ENCODE data around the gene LTBP1.

The LTBP1 gene, protein sequence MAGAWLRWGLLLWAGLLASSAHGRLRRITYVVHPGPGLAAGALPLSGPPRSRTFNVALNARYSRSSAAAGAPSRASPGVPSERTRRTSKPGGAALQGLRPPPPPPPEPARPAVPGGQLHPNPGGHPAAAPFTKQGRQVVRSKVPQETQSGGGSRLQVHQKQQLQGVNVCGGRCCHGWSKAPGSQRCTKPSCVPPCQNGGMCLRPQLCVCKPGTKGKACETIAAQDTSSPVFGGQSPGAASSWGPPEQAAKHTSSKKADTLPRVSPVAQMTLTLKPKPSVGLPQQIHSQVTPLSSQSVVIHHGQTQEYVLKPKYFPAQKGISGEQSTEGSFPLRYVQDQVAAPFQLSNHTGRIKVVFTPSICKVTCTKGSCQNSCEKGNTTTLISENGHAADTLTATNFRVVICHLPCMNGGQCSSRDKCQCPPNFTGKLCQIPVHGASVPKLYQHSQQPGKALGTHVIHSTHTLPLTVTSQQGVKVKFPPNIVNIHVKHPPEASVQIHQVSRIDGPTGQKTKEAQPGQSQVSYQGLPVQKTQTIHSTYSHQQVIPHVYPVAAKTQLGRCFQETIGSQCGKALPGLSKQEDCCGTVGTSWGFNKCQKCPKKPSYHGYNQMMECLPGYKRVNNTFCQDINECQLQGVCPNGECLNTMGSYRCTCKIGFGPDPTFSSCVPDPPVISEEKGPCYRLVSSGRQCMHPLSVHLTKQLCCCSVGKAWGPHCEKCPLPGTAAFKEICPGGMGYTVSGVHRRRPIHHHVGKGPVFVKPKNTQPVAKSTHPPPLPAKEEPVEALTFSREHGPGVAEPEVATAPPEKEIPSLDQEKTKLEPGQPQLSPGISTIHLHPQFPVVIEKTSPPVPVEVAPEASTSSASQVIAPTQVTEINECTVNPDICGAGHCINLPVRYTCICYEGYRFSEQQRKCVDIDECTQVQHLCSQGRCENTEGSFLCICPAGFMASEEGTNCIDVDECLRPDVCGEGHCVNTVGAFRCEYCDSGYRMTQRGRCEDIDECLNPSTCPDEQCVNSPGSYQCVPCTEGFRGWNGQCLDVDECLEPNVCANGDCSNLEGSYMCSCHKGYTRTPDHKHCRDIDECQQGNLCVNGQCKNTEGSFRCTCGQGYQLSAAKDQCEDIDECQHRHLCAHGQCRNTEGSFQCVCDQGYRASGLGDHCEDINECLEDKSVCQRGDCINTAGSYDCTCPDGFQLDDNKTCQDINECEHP (N-terminal part only)

DNA sequence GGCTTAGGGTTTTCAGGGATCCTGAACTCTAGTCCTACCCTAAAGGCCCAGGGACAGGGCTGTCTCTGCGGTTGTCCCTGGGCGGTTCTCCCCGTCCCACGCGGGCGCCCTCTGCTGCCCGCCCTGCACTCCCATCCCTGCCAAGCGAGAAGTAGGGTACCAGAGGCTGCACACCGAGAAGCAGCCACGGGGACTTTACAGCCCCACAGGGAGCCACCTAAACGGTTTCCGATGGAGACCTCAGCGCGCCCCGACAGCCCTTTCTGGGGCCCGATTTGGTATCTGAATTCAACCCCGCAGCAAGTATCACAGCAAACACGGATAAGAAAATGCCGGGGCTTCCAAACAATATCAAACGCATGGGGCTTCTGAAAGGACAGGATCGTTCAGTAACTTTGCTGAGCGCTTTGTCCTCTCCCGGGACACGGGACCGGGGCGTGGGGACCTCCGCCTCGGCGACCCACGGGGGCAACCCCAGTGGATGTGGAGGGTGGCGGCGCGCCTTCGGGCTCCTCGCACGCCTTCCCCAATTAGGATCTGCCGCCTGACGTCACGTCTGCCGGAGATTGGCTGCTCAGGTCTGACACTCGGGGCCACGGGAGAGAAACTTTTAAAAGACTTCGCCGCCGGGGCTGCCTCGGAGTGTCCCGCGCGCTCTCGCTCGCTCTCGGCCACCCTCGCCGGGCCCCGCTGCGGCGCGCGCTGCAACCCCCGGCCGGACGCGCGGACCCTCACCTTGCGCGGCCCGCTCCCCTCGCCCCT is at the start of gene LTBP1:
LTBP1 (plus strand) TSS at position 640 of the 762 bp plus-strand sequence. CDS start 372 bp downstream, outside the sequence.
- H3K27me3 ChIP-seq (ENCODE audit: control insufficient read depth, insufficient read depth, low read length), result no peaks in the 10 kb centered on the region
- peaks cover 16% of the 10 kb centered on the region for H3K4me1 ChIP-seq (ENCODE audit: control insufficient read depth, insufficient read depth, low read length)
- peaks cover 4% of the 10 kb centered on the region; the same call in 1 of the 2 replicates for H3K36me3 ChIP-seq (ENCODE audit: control insufficient read depth, insufficient read depth, low read length)
- H3K9me3 ChIP-seq (ENCODE audit: control insufficient read depth, insufficient read depth, low read length), result no peaks in the 10 kb centered on the region
- H3K4me3 ChIP-seq (ENCODE audit: low read depth, low read length), result peak within 1 kb of the TSS; percentile 72
- H3K27ac ChIP-seq (ENCODE audit: low read depth, low read length), result peak within 1 kb of the TSS; percentile 79
- H3K9ac ChIP-seq (ENCODE audit: low read depth, low read length), result peak within 1 kb of the TSS; percentile 53

DNA sequence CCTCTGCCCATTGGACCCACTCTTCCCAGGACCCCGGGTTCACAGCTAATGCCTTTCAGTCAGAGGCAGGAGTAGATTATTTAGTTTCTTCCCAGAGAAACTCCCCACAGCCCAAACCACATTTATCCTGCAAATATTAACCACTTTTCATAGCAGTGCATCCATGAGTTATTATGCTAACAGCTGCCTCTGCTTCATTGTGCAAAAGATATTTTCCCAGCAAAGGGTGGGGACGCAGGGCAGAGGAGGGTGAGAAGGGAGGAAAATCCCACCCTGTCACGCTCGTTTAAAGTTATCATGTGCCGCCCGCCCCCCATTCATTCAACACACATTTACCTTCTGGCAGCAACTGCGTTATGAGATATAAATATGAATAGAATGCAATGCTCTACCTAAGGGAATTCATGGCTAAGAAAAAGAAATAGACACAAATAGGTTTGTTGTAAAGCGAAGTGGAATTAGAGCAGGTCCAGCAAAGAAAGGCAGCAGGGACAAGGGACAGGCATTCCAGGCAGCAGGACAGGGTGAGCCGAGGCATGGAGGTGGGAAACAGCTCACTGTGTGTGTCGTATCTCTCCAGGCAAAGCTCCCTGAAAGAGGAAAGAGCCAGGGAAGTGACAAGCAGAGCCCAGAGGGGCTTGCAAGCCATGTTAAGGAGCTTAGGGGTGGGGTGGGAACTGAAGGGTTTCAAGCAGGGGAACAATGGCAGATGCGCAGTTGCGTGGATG is 46.3 kb upstream of the LTBP1 start:
- Histone ChIP-seq H3K9me3 (ENCODE audit: control insufficient read depth, insufficient read depth, low read length) (no peaks in the 10 kb centered on the region), H3K27me3 (ENCODE audit: control insufficient read depth, insufficient read depth, low read length) (no peaks in the 10 kb centered on the region; the same call in 1 of the 2 replicates), H3K27ac (ENCODE audit: low read depth, low read length) (no peak overlapping the region), H3K9ac (ENCODE audit: low read depth, low read length) (no peak overlapping the region), H3K36me3 (ENCODE audit: control insufficient read depth, insufficient read depth, low read length) (no peaks in the 10 kb centered on the region), H3K4me3 (ENCODE audit: low read depth, low read length) (no peak overlapping the region), H3K4me1 (ENCODE audit: control insufficient read depth, insufficient read depth, low read length) (no peaks in the 10 kb centered on the region)

GRCh38 chr2:32901313-32901712 is 45.4 kb upstream of the LTBP1 start:
- no peak overlapping the region for H3K9ac ChIP-seq (ENCODE audit: low read depth, low read length)
- H3K27me3 ChIP-seq (ENCODE audit: control insufficient read depth, insufficient read depth, low read length), result no peaks in the 10 kb centered on the region; the same call in 1 of the 2 replicates
- no peak overlapping the region for H3K27ac ChIP-seq (ENCODE audit: low read depth, low read length)
- no peaks in the 10 kb centered on the region for H3K36me3 ChIP-seq (ENCODE audit: control insufficient read depth, insufficient read depth, low read length)
- no peak overlapping the region for H3K4me3 ChIP-seq (ENCODE audit: low read depth, low read length)
- H3K9me3 ChIP-seq (ENCODE audit: control insufficient read depth, insufficient read depth, low read length), result no peaks in the 10 kb centered on the region
- no peaks in the 10 kb centered on the region for H3K4me1 ChIP-seq (ENCODE audit: control insufficient read depth, insufficient read depth, low read length)

DNA sequence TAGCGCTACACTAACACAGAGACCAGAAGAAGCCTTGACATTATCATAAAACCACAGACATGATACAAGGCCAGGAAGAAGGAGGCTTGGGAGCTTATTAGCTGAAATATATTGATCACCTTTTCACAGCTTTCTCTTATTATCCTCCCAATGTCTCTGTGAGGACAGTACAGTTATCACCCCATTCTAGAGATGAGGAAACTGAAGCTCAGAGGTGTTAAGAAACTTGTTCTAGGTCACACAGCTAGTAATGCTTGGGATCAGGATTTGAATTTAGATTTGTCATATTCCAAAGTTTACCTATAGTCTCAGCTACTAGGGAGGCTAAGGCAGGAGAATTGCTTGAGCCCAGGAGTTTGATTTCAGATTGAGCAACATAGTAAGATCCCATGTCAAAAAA is 44.6 kb upstream of the LTBP1 start:
- Histone ChIP-seq H3K36me3 (ENCODE audit: control insufficient read depth, insufficient read depth, low read length) (no peaks in the 10 kb centered on the region), H3K9me3 (ENCODE audit: control insufficient read depth, insufficient read depth, low read length) (no peaks in the 10 kb centered on the region)

DNA sequence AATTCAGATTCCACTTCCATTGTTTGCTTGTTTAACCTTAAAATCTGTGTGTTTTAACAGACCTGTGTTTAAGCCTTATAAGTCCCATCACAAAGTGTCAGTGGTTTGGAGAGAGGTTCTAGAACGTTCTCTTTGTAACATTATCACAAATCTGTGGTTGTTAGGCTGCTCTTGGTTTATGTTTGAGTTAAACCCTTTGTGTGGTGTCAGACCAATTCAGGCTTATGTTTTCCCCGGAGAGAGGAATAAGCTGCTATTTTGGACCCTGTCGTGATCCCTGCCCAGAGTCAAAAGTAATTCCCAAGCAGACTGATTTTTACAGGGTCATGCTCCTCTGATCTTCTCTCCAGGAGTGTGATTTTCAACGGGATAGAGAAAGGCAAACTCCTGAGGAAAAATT is 43.8 kb upstream of the LTBP1 start:
- Histone ChIP-seq H3K4me1 (ENCODE audit: control insufficient read depth, insufficient read depth, low read length) (no peaks in the 10 kb centered on the region), H3K9ac (ENCODE audit: low read depth, low read length) (no peak overlapping the region), H3K9me3 (ENCODE audit: control insufficient read depth, insufficient read depth, low read length) (no peaks in the 10 kb centered on the region), H3K27ac (ENCODE audit: low read depth, low read length) (no peak overlapping the region), H3K36me3 (ENCODE audit: control insufficient read depth, insufficient read depth, low read length) (no peaks in the 10 kb centered on the region), H3K27me3 (ENCODE audit: control insufficient read depth, insufficient read depth, low read length) (no peaks in the 10 kb centered on the region; the same call in 1 of the 2 replicates), H3K4me3 (ENCODE audit: low read depth, low read length) (no peak overlapping the region)

More for the DNA sequence above, 44.6 kb upstream of the LTBP1 start:
- Histone ChIP-seq H3K27me3 (ENCODE audit: control insufficient read depth, insufficient read depth, low read length) (no peaks in the 10 kb centered on the region; the same call in 1 of the 2 replicates), H3K27ac (ENCODE audit: low read depth, low read length) (no peak overlapping the region), H3K4me1 (ENCODE audit: control insufficient read depth, insufficient read depth, low read length) (no peaks in the 10 kb centered on the region), H3K4me3 (ENCODE audit: low read depth, low read length) (no peak overlapping the region), H3K9ac (ENCODE audit: low read depth, low read length) (no peak overlapping the region)

- Histone ChIP-seq H3K27me3 (ENCODE audit: control insufficient read depth, insufficient read depth, low read length) (no peaks in the 10 kb centered on the region), H3K9me3 (ENCODE audit: control insufficient read depth, insufficient read depth, low read length) (no peaks in the 10 kb centered on the region), H3K27ac (ENCODE audit: low read depth, low read length) (no peak overlapping the region), H3K4me3 (ENCODE audit: low read depth, low read length) (no peak overlapping the region), H3K9ac (ENCODE audit: low read depth, low read length) (no peak overlapping the region), H3K4me1 (ENCODE audit: control insufficient read depth, insufficient read depth, low read length) (no peaks in the 10 kb centered on the region), H3K36me3 (ENCODE audit: control insufficient read depth, insufficient read depth, low read length) (no peaks in the 10 kb centered on the region)
Measured at GRCh38 chr2:32904074-32904473, 42.7 kb upstream of the LTBP1 start.

DNA sequence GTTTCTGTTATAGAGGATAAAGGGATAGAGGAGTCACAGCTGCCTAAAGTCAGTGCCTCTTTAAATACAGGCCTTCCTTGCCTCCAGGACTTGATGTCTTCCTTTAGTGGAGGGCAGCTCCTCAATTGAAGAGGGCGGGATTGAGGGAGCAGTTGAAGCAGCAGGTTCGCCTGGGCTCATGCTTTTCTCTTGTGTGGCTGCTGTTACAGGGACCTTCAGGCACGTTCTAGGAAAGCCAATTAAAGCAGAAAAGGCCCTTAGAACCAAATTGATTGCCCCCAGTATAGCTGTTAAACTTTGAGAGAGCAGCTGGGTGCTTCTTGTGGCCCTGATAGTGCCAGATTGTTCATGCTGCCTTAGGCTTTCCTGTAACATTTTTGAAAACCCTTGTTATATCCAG is 42.0 kb upstream of the LTBP1 start:
- Histone ChIP-seq H3K27me3 (ENCODE audit: control insufficient read depth, insufficient read depth, low read length) (no peaks in the 10 kb centered on the region), H3K27ac (ENCODE audit: low read depth, low read length) (no peak overlapping the region), H3K9me3 (ENCODE audit: control insufficient read depth, insufficient read depth, low read length) (no peaks in the 10 kb centered on the region), H3K4me1 (ENCODE audit: control insufficient read depth, insufficient read depth, low read length) (no peaks in the 10 kb centered on the region), H3K9ac (ENCODE audit: low read depth, low read length) (no peak overlapping the region), H3K4me3 (ENCODE audit: low read depth, low read length) (no peak overlapping the region), H3K36me3 (ENCODE audit: control insufficient read depth, insufficient read depth, low read length) (no peaks in the 10 kb centered on the region)

DNA sequence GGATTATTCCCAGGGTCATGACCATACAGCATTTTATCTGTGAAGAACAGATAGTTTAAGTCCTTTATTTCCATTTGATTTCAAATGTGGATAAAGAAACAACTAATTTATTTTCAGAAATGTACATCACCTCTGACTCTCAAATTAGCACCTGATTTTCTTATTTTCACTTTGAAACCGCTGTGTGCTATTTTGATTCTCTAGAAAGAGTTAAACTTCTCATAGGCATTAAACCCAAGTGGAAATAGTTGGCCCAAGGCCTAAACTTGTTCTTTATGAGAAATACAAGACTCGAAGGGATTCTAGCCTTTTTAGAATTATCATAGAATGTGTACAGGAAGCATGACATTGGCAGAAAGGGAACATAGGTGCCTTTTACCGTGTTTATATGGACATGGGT is 41.5 kb upstream of the LTBP1 start:
- Histone ChIP-seq H3K9me3 (ENCODE audit: control insufficient read depth, insufficient read depth, low read length) (no peaks in the 10 kb centered on the region), H3K36me3 (ENCODE audit: control insufficient read depth, insufficient read depth, low read length) (no peaks in the 10 kb centered on the region), H3K27ac (ENCODE audit: low read depth, low read length) (no peak overlapping the region), H3K4me1 (ENCODE audit: control insufficient read depth, insufficient read depth, low read length) (no peaks in the 10 kb centered on the region), H3K27me3 (ENCODE audit: control insufficient read depth, insufficient read depth, low read length) (no peaks in the 10 kb centered on the region), H3K4me3 (ENCODE audit: low read depth, low read length) (no peak overlapping the region), H3K9ac (ENCODE audit: low read depth, low read length) (no peak overlapping the region)

DNA sequence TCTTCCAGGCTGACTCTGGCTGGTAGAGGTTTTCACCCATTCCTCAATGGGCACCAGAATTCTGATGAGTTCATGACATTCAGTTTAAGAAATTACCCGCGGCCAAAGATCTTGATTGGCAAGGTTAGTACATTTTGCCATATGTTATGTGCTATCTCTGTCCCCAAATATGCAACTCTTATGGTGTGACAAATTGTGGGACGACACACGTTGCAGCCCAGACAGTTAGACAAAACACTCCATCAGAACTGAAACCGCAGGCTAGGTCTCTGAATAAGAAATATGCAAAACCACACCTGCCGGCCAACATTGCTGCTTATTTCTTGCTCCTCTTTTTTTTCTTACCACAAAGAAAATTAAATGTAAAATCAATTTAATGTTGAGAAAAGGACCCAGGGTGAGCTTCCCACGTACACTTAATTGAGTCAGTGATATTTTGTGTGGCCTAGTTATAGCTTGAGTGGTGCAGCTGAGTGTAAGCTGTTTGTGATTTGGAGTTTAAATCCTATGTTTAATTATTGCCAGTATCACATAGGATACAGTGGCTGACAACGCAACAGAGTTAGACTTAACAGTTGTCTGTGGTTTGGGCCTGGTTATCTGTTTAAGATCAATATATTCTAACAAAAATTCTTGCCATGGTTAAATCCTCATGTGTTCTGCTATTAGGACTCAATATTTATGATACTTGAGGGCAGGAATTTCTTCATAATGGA is 35.7 kb upstream of the LTBP1 start:
- Histone ChIP-seq H3K9ac (ENCODE audit: low read depth, low read length) (no peak overlapping the region), H3K9me3 (ENCODE audit: control insufficient read depth, insufficient read depth, low read length) (no peaks in the 10 kb centered on the region), H3K27me3 (ENCODE audit: control insufficient read depth, insufficient read depth, low read length) (no peaks in the 10 kb centered on the region), H3K4me3 (ENCODE audit: low read depth, low read length) (no peak overlapping the region), H3K27ac (ENCODE audit: low read depth, low read length) (no peak overlapping the region), H3K36me3 (ENCODE audit: control insufficient read depth, insufficient read depth, low read length) (no peaks in the 10 kb centered on the region), H3K4me1 (ENCODE audit: control insufficient read depth, insufficient read depth, low read length) (no peaks in the 10 kb centered on the region)

Measured in HUES48 (cell line).